Heart left ventricle (tissue), 13 donors: ENCODE data around the gene CBFA2T3.

Experiments
- POLR2A ChIP-seq, 2 donors: fragments of 450-650 bp; IDR thresholded peaks; one replicate each; pipeline ENCODE4 v1.6.1; 2017; ENCODE audit warnings: antibody characterized with exemption in 2 of 2, mild to moderate bottlenecking in 2 of 2, moderate library complexity in 2 of 2
- TF ChIP-seq, protein P1 (sequence below), 12 donors: fragments of 200-600 bp; sonication (generic) in 4 of 12; IDR thresholded peaks; one replicate each; pipeline versions ENCODE4 v1.5.0 to v1.8.0; 2018 to 2022; ENCODE audit warnings: antibody characterized with exemption in 12 of 12, mild to moderate bottlenecking in 5 of 12
- donor health status: ischemic (EF 13 %, LVEDD 7.1; RV severe dilation, severe dysfunction).
- donor health status: DM: no; HTN: yes; CAD: no.
- donor health status: DM: no; HTN: no; CAD: no.
- donor health status: ischemic (EF 25% LVEDD 6.9; RV normal size, moderate dysfunction).
- donor health status: ischemic (EF 25% LVEDD 5.7; RV mildly dilated, moderate dysfunction).
- donor health status: ischemic (EF 35%, LVEDD 5.7; RV mildly dilated, moderate dysfunction).
- donor health status: nonischemic (EF 11% LVEDD 7.7; RV severe dilation, severe dysfunction).
- donor health status: DM: yes; HTN: yes; CAD: no.
- donor health status: PGD.
- donor health status: ischemic (EF 29% LVEDD 5.4; RV normal size, mild dysfunction).
- donor health status: nonischemic (EF 23%, LVEDD 6.1; RV moderate dilation, normal function).

- TF ChIP-seq, protein P1, sequence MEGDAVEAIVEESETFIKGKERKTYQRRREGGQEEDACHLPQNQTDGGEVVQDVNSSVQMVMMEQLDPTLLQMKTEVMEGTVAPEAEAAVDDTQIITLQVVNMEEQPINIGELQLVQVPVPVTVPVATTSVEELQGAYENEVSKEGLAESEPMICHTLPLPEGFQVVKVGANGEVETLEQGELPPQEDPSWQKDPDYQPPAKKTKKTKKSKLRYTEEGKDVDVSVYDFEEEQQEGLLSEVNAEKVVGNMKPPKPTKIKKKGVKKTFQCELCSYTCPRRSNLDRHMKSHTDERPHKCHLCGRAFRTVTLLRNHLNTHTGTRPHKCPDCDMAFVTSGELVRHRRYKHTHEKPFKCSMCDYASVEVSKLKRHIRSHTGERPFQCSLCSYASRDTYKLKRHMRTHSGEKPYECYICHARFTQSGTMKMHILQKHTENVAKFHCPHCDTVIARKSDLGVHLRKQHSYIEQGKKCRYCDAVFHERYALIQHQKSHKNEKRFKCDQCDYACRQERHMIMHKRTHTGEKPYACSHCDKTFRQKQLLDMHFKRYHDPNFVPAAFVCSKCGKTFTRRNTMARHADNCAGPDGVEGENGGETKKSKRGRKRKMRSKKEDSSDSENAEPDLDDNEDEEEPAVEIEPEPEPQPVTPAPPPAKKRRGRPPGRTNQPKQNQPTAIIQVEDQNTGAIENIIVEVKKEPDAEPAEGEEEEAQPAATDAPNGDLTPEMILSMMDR (IDR thresholded peaks at IDR 0.05): no peak
- no peak for TF ChIP-seq POLR2A (IDR thresholded peaks at IDR 0.05)
Measured at GRCh38 chr16:89015271-89015859, 38.4 kb upstream of the CBFA2T3 start.
